LHCN-M2 (cell line): ENCODE results near the gene PLA2G1B. TPM values are rescaled to one million over a fixed set of nuclear protein-coding genes. Genes with fewer than 3 reads are reported as not detected.
A peak's percentile ranks its signal among the peaks of the same experiment; 100 is the strongest.
"Not testable (repeated sequence)": the region's sequence is repeated elsewhere in the genome, so short reads cannot be mapped to it uniquely, and the experiment has no call there.

ENCODE experiments used
- DNase-seq: peaks from one replicate; pipeline ENCODE4 v3.0.0-alpha.2; 2012; ENCODE audit warnings: low read depth
- total RNA-seq: library from RNA; depleted of rRNA; stranded (reverse); fragments of >200 nt; gene quantifications from 2 replicates; pipeline ENCODE4 v1.2.3, GENCODE V29; 2014

PLA2G1B gene
- total RNA-seq, 1 experiment from 2014 or later: not detected

DNA sequence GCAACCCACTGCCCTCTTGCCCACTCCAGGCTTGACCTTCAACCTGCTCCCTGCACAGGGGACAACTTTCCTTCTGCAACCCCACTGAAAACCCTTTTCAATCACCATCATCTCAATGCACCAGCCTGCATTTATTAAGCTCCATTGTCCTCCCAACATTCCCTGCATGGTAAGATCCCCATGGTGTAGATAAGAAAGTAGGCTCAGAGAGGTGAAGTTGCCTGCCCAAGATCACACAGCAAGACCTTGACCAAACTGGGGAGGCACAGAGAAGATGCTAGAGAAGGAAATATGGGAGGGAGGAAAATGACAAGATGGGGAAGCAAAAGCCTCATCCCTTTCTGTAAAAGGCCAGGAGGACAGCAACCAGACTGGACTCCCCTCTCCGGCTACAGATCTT lies 31.5 kb upstream of the PLA2G1B start:
- no peak for DNase-seq

DNA sequence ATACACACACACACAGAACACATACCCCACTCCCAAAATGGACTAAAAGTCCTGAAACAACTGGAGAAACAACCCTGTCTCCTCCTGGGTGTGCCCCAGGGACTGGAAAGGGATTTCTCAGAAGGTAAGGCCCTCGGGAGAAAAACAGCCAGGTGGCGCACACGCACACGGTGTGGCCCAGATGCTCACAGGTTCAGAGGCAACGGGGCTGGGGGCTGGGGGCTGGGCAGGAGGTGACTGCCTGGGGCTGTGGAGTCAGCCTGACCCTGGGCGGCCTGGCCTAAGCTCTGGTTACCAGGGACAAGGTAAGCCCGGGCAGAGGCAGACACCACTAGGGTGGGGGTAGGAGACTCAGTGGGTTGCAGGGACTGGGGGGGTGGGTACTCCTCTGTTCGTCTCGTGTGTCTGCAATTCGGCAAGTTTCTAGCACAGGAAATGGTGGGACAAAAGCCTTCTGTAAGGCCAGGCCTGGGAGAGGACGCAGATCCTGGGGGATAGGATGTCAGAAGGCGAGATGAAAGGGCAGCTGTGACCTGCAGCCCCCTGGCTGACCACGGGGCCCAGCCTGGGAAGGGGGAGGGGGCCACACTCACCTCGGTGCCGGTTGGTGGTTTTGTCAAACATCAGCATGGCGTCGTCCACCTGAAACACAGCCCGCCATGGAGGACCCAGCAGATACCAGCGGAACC lies 31.0 kb upstream of the PLA2G1B start:
- DNase-seq: no peak

DNA sequence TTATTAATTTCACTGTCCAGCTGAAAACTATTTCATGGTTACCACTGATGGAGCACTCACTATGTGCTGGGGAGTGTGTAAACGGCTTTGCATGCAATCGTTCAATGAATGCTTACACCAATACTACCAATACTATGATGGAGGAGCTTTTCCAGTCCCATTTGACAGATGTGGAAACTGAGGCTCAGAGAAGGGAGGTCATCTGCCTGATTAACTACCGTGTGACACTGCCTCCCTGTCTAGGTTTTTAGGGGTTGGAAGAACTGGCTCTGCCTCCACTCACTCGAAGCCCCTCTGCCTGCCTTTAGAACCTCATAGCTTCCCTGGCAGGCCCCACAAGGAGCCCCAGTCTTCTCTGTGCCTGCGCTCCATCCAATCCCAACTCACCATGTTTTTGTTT lies 29.5 kb upstream of the PLA2G1B start:
- DNase-seq: no peak

DNA sequence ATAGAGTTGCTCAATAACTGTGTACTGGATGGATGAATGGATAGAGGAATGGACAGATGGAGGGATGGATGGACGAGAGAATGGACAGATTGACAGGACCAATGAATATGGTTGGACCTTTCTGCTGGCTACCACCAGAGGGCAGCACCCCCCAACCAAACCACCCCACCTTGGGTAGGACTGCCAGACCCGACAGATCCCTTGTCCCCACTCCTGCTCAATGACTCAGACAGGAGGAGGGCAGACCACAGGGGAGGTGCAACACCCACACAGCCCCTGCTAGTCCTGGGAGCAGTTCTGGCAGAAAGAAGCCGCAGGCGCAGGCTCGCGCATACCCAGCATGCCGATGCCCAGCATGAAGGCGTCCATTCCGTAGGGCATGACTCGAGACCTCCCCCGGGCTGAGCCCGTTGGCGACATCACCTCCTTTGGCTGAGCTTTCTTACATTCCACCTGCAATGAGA lies 29.0 kb upstream of the PLA2G1B start:
- DNase-seq: peak; percentile 91

DNA sequence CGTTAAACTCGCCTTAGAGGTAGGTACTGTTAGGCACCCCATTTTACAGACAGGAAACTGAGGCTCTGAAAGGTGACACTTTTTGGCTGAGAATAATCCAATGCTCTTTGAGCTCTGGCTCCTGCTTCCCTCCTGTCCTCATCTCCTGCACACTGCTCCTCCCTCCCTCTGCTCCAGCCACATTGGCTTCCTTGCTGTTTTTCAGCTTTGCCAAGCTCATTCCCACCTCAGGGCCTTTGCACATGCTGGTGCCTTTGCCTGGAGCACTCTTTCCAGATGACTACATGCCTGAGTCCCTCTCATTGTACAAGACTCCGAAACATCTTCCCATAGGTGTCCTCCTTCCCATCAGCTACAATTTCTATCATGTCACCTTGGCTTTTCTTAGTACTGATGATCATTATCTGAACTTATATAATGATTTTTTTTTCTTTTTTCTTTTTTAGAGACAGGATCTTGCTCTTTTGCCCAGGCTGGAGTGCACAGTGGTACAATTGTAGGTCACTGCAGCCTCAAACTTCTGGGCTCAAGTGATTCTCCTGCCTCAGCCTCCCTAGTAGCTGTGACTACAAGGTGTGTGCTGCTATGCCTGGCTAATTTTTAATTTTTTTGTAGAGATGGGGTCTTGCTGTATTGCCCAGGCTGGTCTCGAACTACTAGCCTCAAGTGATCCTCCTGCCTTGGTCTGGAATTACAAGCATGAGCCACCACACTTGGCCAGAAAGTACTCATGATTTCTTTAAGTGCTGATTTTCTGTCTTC lies 26.2 kb upstream of the PLA2G1B start:
- no peak for DNase-seq

DNA sequence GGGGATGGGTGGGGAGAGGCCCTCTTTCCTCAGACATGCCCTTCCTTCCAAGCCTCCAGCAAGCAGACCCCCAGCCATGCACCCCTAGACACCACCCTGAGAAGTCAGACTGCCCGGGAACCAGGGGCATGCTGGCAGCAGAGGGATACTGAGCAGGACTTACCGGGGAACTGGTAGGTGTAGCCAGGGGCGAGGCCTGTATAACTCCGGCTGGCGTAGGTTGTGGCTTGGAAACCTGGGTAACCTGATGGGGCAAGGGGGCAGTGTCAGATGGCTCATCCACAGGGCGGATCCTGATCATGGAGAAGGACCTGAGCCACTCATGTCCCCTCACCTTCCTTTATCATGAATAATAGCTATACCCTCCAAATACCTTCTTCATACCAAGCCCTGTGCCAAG lies 25.6 kb upstream of the PLA2G1B start:
- DNase-seq: no peak

DNA sequence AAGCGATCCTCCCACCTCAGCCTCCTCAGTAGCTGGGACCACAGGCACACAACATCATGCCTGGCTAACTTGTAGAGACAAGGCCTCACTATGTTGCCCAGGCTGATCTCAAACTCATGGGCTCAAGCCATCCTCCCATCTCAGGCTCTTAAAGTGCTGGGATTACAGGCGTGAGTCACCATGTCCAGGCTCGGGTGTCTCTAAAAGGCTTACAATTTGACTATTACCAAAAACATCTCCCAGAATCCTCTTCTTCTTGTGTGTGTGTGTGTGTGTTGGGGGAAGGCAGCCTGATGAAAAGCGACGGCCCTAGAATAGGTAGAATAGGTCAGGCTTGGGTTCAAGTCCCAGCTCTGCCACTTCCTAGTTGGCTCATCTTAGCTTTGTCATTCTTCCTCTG lies 24.5 kb upstream of the PLA2G1B start:
- peak; percentile 62 for DNase-seq

DNA sequence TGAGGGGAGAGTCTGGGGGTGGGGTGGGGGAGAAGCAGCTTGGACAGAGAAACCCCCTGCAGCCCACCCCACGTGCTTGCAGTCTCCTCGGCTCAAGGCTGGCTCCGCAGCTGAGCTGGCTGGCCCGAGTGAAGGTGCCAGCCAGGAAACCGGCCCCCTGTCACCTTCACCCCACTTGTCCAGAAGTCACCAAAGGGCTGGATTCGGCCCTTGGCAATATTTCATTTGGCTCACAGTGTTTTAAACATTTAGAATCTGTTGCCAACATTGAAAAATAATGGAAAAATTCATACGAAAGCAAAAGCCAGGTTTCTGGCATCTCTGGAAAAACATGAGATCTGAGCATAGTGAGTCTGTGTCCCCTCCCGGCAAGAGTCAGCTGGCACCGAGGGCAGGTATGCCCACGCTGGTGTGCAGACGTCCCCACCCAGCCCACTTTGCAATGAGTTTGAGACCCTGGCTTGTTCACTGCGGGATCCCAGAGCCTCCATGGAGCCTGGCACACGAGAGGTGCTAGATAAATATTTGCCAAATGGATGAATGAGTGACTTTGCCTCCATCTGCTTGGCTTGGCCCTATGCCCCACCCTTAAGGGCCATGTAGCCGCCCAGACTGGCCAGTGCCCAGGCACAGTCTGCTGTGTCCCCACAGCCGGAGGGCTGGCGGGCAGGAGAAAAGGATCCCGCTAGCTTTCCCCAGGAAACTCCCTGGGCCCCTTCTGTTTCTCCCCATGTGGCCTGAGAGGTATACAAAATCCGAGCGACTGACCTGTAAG lies 23.2 kb upstream of the PLA2G1B start:
- DNase-seq: no peak

DNA sequence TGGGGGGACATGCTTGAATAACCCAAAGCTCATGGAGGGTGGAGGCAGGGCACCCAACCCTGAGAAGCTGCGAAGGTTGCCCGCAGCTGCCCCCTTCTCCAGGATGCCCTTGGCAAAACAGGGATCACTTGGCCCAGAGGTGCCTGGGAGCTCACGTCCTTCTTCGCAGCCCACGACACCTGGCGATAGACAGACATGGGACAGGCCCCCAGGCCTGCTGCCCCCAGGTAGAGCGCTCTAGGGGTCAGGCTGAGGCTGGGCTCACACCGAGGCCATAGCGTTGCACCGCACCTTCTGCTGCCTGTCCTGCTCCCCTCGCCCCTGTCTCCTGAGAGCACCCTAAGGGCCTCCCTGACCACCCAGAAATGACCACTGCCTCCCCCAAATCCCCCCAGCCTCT lies 20.2 kb upstream of the PLA2G1B start:
- no peak for DNase-seq

DNA sequence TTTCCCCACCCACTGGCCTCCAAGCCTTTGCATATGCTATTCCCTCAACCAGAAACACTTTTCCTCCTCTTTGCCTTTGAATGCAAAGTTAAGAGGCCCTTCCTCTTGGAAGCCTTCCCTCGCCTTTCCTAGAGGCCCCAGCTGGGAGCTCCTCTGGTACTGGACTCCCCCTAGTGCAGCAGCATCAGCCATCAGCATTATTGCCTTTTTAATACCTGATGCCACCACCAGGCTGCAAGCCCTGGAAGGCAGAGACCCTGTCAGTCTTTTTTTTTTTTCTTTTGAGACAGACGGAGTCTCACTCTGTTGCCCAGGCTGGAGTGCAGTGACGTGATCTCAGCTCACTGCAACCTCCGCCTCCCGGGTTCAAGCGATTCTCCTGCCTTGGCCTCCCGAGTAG lies 19.1 kb upstream of the PLA2G1B start:
- DNase-seq: no peak

DNA sequence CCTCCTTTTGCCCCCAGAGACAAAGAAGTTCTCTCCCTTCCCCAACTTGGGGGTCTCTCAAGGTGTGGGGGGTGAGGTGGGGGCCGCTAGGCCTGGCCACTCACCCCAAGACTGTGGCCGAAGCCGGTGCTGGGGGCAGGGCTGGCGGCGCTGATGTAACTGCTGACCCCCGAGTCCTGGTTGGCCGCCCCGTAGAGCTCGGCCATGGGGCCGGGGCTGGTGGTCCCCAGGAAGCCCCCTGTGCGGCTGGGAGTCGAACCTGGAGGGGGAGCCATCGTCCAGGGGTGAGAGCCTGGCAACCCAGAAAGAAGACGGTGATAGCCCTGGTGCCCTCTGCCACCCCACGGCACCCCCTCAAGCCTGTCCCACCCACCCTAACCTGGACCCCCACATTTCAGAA lies 18.5 kb upstream of the PLA2G1B start:
- DNase-seq: no peak

DNA sequence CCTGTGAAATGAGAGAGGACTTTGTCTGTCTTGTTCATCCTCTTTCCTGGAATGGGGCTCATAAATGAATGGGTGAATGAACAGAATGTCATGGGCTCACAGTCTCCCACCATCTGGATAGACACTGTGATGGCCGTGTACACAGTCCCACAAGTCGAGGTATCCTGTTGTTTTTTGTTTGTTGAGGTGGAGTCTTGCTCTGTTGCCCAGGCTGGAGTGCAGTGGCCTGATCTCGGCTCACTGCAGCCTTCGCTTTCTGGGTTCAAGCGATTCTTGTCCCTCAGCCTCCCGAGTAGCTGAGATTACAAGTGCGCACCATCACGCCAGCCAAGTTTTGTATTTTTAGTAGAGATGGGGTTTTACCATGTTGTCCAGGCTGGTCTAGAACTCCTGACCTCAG lies 16.1 kb upstream of the PLA2G1B start:
- DNase-seq: no peak

DNA sequence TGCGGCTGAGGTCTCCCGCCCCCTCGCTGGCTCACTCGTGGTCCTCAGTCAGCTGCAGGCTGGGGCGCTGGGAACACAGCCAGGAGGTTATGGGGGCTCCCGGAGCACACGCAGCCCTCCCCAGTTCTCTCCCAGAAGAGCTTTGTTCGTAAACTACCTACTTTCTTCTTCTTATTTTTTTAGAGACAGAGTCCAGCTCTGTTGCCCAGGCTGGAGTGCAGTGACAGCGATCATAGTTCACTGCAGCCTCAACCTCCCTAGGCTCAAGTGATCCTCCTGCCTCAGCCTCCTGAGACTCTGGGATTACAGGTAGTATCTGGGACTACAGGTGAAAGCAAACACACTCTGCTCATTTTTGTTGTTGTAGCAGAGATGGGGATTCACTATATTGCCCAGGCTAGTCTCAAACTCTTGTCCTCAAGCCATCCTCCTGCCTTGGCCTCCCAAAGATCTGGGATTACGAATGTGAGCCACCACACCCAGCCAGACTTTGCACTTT lies 15.5 kb upstream of the PLA2G1B start:
- DNase-seq: no peak

DNA sequence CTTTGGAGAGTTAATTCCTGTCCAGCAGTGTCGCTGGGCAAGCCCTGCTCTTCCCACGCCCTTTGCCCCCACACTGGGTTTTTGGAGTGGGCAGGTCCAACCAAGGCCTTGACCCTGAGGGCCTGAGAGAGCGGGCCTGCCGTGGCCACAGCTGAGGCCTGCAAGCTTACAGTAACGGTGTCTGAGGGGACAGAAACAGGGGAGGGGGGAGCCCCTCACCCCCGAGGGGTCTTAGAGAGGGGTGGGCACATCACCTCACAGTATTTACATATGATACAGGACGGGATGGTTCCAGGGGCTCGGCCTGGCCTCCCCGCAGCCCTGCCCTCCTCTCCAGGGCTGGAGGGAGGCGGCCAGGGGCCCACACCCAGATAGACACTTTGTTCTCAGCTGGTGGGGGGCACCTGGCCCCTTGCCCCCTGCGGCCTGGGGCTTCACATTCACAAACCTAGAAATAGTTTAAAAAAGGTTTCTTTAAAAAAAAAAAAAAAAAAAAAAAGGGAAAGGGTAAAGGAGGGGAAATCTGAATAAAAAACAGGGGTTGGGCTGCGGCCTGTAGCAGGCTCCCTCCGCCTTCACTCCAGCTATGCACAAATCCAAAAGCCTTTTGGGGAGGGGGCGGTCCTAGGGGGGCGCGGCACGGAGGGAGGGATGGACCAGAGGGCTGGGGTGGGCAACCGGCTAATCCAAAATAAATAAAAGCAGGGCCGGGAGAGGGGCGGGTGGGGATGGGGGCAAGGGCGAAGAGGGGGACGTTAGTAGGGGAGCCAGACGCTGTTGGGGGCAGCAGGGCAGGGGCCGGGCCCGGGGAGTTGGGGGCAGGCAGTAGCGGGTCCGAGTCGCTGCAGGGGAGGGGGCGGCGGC lies 14.8 kb upstream of the PLA2G1B start:
- DNase-seq: no peak

DNA sequence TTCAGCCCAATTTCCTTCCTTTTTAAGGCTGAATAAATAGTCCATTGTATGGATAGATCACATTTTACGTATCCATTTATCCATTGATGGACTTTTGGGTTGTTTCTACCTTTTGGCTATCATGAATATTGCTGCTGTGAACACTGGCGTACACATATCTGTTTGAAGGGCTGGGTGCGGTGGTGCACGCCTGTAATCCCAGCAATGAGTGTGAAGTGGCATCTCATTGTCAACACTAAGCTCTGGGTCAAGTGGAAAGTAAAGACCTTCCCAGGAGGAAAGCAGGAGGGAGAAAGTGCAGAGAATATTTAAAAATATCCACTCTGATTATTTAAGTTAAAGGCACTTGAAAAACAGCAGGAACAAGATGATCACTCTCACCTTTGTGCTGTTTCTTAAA lies 11.7 kb upstream of the PLA2G1B start:
- no peak for DNase-seq

DNA sequence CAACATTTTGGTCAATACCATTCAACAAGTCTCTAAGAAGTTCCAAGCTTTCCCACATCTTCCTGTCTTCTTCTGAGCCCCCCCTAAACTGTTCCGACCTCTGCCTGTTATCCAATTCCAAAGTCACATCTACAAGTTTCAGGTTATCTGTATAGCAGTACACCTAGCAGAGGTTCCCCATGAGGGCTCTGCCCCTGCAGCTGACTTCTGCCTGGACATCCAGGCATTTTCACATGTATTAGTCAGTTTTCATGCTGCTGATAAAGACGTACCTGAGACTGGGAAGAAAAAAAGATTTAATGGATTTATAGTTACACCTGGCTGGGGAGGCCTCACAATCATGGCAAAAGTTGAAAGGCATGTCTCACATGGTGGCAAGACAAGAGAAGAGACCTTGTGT lies 10.2 kb upstream of the PLA2G1B start:
- no peak for DNase-seq

DNA sequence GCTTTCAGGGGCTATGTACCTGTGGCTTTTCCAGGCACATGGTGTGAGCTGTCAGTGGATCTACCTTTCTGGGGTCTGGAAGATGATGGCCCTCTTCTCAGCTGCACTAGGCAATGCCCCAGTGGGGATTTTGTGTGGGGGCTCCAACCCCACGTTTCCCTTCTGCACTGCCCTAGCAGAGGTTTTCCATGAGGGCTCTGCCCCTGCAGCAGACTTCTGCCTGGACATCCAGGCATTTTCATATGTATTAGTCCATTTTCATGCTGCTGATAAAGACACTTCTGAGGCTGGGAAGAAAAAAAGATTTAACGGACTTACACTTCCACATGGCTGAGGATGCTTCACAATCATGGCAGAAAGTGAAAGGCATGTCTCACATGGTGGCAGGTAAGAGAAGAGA lies 8.8 kb upstream of the PLA2G1B start:
- not testable (repeated sequence) for DNase-seq

DNA sequence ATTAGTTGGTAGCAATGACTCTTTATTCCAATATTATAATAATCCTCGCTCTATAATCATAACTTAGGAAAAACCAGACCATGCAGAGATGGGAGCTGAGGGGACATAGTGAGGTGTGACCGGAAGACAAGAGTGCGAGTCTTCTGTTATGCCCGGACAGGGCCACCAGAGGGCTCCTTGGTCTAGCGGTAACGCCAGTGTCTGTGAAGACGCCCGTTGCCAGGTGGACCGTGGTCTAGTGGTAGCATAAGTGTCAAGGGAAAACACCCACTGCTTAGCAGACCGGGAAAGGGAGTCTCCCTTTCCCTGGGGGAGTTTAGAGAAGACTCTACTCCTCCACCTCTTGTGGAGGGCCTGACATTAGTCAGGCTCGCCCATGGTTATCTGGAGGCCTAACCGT lies 7.9 kb upstream of the PLA2G1B start:
- DNase-seq: peak; percentile 41

DNA sequence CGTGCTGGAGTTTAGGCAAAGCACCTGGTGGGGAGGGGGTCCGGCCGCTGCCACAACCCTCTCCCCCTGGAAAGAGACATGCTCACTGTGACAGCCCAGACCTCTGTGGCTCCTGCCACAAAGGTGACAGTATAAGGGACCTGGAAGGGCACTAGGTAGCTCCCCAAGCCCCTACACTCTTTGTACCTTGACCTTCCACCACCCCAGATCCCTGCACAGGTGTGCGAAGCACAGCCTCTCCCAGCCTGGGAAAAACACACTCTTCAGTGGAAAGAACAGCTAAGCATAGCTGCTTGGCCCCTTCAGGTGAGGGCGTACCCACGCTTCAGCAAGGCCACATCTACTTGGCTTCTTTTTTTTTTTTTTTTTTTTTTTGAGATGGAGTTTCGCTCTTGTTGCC lies 4.9 kb upstream of the PLA2G1B start:
- no peak for DNase-seq

DNA sequence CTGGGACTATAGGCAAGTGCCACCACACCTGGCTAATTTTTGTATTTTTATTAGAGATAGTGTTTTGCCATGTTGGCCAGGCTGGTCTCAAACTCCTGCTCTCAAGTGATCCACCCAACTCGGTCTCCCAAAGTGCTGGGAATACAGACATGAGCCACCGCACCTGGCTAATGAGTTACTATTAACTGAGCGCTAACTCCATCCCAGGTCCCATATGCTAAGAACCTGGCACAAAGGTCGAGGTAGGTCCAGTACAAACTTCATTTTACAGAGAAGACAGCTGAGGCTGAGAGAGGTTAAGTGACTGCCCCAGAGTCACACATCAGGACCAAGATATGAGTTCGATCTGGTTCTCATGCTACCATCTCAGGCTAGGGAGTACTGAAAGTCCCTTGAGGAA lies 4.5 kb upstream of the PLA2G1B start:
- DNase-seq: no peak

DNA sequence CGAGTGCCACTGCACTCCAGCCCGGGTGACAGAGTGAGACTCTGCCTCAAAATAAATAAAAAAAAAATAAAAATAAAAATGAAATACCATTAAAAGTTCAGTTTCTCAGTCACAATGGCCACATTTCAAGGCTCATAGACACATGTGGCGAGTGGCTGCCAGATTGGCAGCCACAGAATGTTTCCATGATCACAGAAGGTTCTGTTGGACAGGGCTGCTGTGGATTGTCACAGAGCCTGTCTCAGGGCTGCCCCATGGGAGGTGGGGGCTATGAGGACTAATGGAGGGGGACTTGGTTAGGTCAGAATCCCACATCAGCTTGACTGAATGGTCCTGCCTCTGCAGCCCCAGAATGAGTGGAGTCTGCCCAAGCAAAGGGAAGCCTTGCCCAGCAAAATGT lies 3.8 kb upstream of the PLA2G1B start:
- no peak for DNase-seq
